Measurements from ENCODE around the gene MAP3K2. TPM values are rescaled to one million over a fixed set of nuclear protein-coding genes. Genes with fewer than 3 reads are reported as not detected.

The MAP3K2 gene
- total and polyA plus RNA-seq, 2 experiments from 2014 or later: 10.2 to 23.5 TPM

DNA sequence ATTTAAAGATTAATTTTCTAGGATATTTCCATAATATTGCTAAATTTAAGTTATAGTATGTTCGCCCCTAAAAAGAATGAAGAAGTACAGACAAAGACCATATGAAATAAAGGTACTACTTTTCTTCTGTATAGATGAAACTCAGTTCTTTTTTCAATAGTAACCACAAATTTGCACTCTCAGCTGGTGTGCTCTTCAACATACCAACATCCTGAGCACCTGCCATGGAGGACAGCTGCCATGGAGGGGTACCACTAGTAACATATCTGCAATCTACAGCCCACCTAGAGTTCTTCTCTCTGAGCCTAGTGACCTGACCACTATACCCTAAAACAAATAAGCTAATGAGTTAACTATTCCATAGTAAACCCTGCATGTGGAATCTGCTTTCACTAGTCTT, 57.0 kb downstream of the MAP3K2 start:
- ATAC-seq: no peak
- no peak overlapping the region for H3K27ac Mint-ChIP-seq
- no peak overlapping the region for H3K4me3 Mint-ChIP-seq

More for the DNA sequence above, 57.0 kb downstream of the MAP3K2 start:
- no peaks in the 10 kb centered on the region for H3K4me1 ChIP-seq (ENCODE audit: insufficient read depth)
- no peaks in the 10 kb centered on the region; the same call in 1 of the 2 replicates for H3F3A ChIP-seq (replicated peaks; ENCODE audit: low read depth)
- H3K4me3 ChIP-seq: no peak overlapping the region
- no peaks in the 10 kb centered on the region for H3K36me3 Mint-ChIP-seq (ENCODE audit: low read depth)
- no peak overlapping the region for H3K27ac ChIP-seq (ENCODE audit: low read depth)
- TF ChIP-seq POLR2AphosphoS5 (IDR thresholded peaks at IDR 0.05; ENCODE audit: low read depth) (no peak), STAT1 (IDR thresholded peaks at IDR 0.05; ENCODE audit: unreplicated experiment) (no peak), CREB1 (CRISPR knock-in tag; IDR thresholded peaks at IDR 0.05; ENCODE audit: low read depth) (no peak), CTCF (conservative IDR thresholded peaks at IDR 0.05; ENCODE audit: low read depth in 2 of 2) (no peak), NANOG (IDR thresholded peaks at IDR 0.05; ENCODE audit: borderline replicate concordance) (no peak), ETS1 (IDR thresholded peaks at IDR 0.05) (no peak), ZNF331 (CRISPR knock-in tag; IDR thresholded peaks at IDR 0.05; ENCODE audit: low read depth) (no peak), JUNB (IDR thresholded peaks at IDR 0.05; ENCODE audit: unreplicated experiment) (no peak), EZH2phosphoT487 (IDR thresholded peaks at IDR 0.05; ENCODE audit: unreplicated experiment) (no peak), ZNF114 (CRISPR knock-in tag; IDR thresholded peaks at IDR 0.05) (no peak), REST (IDR thresholded peaks at IDR 0.05; ENCODE audit: unreplicated experiment) (no peak), EZH2 (IDR thresholded peaks at IDR 0.05; ENCODE audit: low read depth, unreplicated experiment) (no peak), ZNF462 (CRISPR knock-in tag; IDR thresholded peaks at IDR 0.05) (no peak)
- no peak overlapping the region for H3K4me2 ChIP-seq
- no peak for DNase-seq (ENCODE audit: low spot score)
- no peaks in the 10 kb centered on the region for H3K27me3 Mint-ChIP-seq (ENCODE audit: insufficient read depth, low read depth, poor library complexity)
- no peaks in the 10 kb centered on the region for H3K27me3 ChIP-seq (ENCODE audit: insufficient read depth)
- H3K9me3 Mint-ChIP-seq: no peaks in the 10 kb centered on the region
- H3K79me2 ChIP-seq (replicated peaks; ENCODE audit: insufficient read depth): no peaks in the 10 kb centered on the region
- no peaks in the 10 kb centered on the region for H3K9me2 ChIP-seq (ENCODE audit: insufficient read depth)
- no peaks in the 10 kb centered on the region; the same call in 1 of the 2 replicates for H4K20me1 ChIP-seq (replicated peaks; ENCODE audit: insufficient read depth)
- no peaks in the 10 kb centered on the region for H3K4me1 Mint-ChIP-seq
- no peak overlapping the region for H2AFZ ChIP-seq
- no peaks in the 10 kb centered on the region for H3K36me3 ChIP-seq (ENCODE audit: insufficient read depth)
